GM12865 (cell line): ENCODE data around the gene AFF2.

Source experiments
- DNase-seq: peaks from one replicate; pipeline ENCODE4 v3.0.0; 2010; ENCODE audit warnings: low read depth
- H3K4me3 ChIP-seq: 2 replicates; pipeline ENCODE4 v1.5.1; 2011; ENCODE audit warnings: mild to moderate bottlenecking, low read depth, low read length, control low read depth
- TF ChIP-seq, protein P1 (sequence below): IDR thresholded peaks from 2 replicates; pipeline ENCODE4 v1.5.1; 2011; ENCODE audit warnings: low read length, control low read depth, low read depth, inconsistent platforms; ENCODE audit not compliant: insufficient read depth; ENCODE audit errors: missing control alignments

Gene AFF2

DNA sequence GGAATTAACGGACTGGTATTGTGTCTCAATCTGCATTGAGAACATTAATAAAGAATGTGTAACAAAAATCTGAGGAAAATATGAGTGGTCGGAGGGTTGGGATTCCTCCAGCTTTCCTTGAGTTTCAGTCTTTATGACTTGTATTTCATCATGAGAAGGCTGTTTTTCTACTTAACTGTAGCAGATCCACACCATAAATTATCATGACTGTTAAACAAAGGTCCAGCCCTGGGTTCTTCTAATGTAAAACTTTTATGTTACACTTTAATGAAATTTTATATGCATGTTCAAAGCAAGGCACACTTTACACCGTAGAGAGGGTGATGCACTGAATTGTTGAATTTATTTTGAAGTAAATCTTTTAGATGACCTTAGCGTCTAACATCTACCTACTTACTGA lies 7.0 kb downstream of the AFF2 start:
- TF ChIP-seq, protein P1, sequence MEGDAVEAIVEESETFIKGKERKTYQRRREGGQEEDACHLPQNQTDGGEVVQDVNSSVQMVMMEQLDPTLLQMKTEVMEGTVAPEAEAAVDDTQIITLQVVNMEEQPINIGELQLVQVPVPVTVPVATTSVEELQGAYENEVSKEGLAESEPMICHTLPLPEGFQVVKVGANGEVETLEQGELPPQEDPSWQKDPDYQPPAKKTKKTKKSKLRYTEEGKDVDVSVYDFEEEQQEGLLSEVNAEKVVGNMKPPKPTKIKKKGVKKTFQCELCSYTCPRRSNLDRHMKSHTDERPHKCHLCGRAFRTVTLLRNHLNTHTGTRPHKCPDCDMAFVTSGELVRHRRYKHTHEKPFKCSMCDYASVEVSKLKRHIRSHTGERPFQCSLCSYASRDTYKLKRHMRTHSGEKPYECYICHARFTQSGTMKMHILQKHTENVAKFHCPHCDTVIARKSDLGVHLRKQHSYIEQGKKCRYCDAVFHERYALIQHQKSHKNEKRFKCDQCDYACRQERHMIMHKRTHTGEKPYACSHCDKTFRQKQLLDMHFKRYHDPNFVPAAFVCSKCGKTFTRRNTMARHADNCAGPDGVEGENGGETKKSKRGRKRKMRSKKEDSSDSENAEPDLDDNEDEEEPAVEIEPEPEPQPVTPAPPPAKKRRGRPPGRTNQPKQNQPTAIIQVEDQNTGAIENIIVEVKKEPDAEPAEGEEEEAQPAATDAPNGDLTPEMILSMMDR = no peak
- H3K4me3 ChIP-seq = no peak overlapping the region
- DNase-seq = no peak

GRCh38 chrX:148512453-148512852 lies 12.0 kb downstream of the AFF2 start:
- TF ChIP-seq, protein P1 = no peak
- no peak overlapping the region for H3K4me3 ChIP-seq
- DNase-seq = no peak

DNA sequence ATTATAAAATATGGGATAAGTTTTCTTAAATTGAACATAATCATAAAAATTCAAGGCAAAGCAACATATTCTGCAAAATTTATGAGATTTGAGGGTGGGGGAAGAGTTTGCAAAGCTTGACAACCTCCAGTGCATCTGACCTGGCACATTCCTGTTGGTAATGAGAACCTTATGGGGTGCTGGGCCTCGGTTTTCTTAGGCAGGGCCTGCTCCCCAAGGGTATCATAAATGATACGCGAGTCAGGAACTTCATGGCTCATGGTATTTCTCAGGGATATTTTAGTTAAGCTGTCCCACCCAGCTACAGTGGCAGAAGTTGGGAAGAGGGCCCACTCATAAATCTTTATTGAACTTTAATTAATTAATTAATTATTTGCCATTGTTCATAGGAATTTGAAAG lies 13.2 kb downstream of the AFF2 start:
- H3K4me3 ChIP-seq = no peak overlapping the region
- TF ChIP-seq, protein P1 = no peak
- no peak for DNase-seq

- H3K4me3 ChIP-seq = no peak overlapping the region
- no peak for DNase-seq
- TF ChIP-seq, protein P1 = no peak
Observed at GRCh38 chrX:148517176-148517575, 16.8 kb downstream of the AFF2 start.

GRCh38 chrX:148522006-148522405 lies 21.6 kb downstream of the AFF2 start:
- TF ChIP-seq, protein P1 = no peak
- no peak overlapping the region for H3K4me3 ChIP-seq
- no peak for DNase-seq

DNA sequence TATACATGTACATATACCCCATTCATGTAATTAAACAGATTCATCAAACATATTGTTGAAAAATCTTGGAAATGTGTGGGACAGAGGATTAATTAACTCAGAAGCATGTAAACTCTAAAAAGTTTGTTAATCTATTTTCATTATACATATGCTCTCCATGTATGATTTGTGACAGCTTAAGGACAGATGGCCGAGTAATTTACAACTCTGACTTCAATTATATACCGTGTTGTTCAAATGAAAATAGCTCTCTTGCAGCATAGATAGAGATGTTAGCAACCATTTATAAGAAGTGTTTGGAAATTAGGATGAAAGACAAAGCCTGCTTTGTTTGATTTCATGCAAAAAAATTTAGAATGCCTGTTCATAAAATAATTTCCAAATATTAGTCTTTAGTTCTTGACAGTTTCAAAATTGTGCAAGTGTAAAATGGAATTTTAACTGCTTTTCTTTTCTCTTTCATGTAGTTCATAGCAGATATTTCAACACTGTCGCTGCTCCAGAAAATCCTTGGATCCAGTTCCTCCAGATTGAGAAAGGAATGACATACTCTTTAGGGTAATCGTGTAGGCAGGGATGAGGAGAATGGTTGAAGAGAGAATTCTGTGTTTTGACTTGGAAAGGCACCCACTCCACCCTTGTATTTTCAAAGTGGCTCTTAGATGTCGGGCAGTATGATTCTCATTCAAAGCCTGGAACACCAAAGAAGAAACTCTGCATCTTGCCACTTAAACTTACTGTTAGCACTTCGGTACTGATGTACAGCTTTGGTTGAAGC lies 23.1 kb downstream of the AFF2 start:
- TF ChIP-seq, protein P1 = no peak
- H3K4me3 ChIP-seq = no peak overlapping the region
- DNase-seq = no peak
